ENCODE data around the gene ANO2.

- TF ChIP-seq ZC3H10 (CRISPR knock-in tag; IDR thresholded peaks at IDR 0.05) (no peak), ISL1 (CRISPR knock-in tag; IDR thresholded peaks at IDR 0.05) (no peak), ESRRG (CRISPR knock-in tag; IDR thresholded peaks at IDR 0.05) (no peak), GLIS3 (CRISPR knock-in tag; IDR thresholded peaks at IDR 0.05) (no peak), CSDC2 (CRISPR knock-in tag; IDR thresholded peaks at IDR 0.05) (no peak), PATZ1 (CRISPR knock-in tag; IDR thresholded peaks at IDR 0.05; ENCODE audit: borderline replicate concordance) (no peak), TSHZ2 (CRISPR knock-in tag; IDR thresholded peaks at IDR 0.05) (no peak), ARNTL (CRISPR knock-in tag; IDR thresholded peaks at IDR 0.05; ENCODE audit: borderline replicate concordance, low read depth) (no peak), SNAI2 (CRISPR knock-in tag; IDR thresholded peaks at IDR 0.05) (no peak), RARB (CRISPR knock-in tag; IDR thresholded peaks at IDR 0.05) (no peak), PPARA (CRISPR knock-in tag; IDR thresholded peaks at IDR 0.05; ENCODE audit: borderline replicate concordance) (no peak)
These were observed 176.9 kb downstream of the ANO2 start for GRCh38 chr12:5768171-5768570.

Measured in SK-N-SH treated with all-trans-retinoic acid at 6 μM for 48 hours (cell line).